HG03103 (cell line): ENCODE results near the gene LYRM4.

Experiments
- ATAC-seq: cut with Tn5 transposase; IDR thresholded peaks from one replicate; pipeline ENCODE4 v1.9.1; 2021; ENCODE audit warnings: low read depth; ENCODE audit not compliant: unreplicated experiment

LYRM4 gene

GRCh38 chr6:5151360-5151954 is 109.3 kb downstream of the LYRM4 start:
- ATAC-seq = no peak

GRCh38 chr6:5150551-5151075 is 110.1 kb downstream of the LYRM4 start:
- ATAC-seq = no peak

GRCh38 chr6:5149891-5150290 is 110.9 kb downstream of the LYRM4 start:
- ATAC-seq = no peak

- ATAC-seq = no peak
These were observed 111.5 kb downstream of the LYRM4 start for GRCh38 chr6:5149159-5149704.

GRCh38 chr6:5146398-5146797 is 114.4 kb downstream of the LYRM4 start:
- no peak for ATAC-seq

- no peak for ATAC-seq
These were observed 117.0 kb downstream of the LYRM4 start for GRCh38 chr6:5143634-5144311.

- ATAC-seq = no peak
These were observed 117.8 kb downstream of the LYRM4 start for GRCh38 chr6:5142915-5143314.

GRCh38 chr6:5142131-5142530 is 118.6 kb downstream of the LYRM4 start:
- ATAC-seq = no peak

- ATAC-seq = no peak
These were observed 119.7 kb downstream of the LYRM4 start for GRCh38 chr6:5141046-5141445.

- no peak for ATAC-seq
These were observed 120.7 kb downstream of the LYRM4 start for GRCh38 chr6:5139828-5140771.

GRCh38 chr6:5138995-5139827 is 121.5 kb downstream of the LYRM4 start:
- no peak for ATAC-seq

- no peak for ATAC-seq
These were observed 123.9 kb downstream of the LYRM4 start for GRCh38 chr6:5136851-5137250.

GRCh38 chr6:5135788-5136376 is 124.9 kb downstream of the LYRM4 start:
- ATAC-seq = no peak

GRCh38 chr6:5133943-5134342 is 126.8 kb downstream of the LYRM4 start:
- ATAC-seq = no peak

- peak; percentile 86 for ATAC-seq
These were observed 128.0 kb downstream of the LYRM4 start for GRCh38 chr6:5132731-5133130.

GRCh38 chr6:5130135-5130866 is 130.4 kb downstream of the LYRM4 start:
- ATAC-seq = no peak

GRCh38 chr6:5128351-5128750 is 132.4 kb downstream of the LYRM4 start:
- no peak for ATAC-seq

GRCh38 chr6:5127106-5127687 is 133.6 kb downstream of the LYRM4 start:
- no peak for ATAC-seq

- no peak for ATAC-seq
These were observed 134.5 kb downstream of the LYRM4 start for GRCh38 chr6:5126214-5126613.
